HG02763 (cell line): ENCODE measurements around the gene PLEKHA6.

Experiments used
- ATAC-seq: cut with Tn5 transposase; IDR thresholded peaks from one replicate; pipeline ENCODE4 v1.9.1; 2021; ENCODE audit warnings: mild to moderate bottlenecking, moderate library complexity; ENCODE audit not compliant: unreplicated experiment

PLEKHA6 gene

GRCh38 chr1:204194080-204194479 is 165.6 kb downstream of the PLEKHA6 start:
- ATAC-seq: no peak

GRCh38 chr1:204192589-204193352 is 167.0 kb downstream of the PLEKHA6 start:
- ATAC-seq: no peak

GRCh38 chr1:204192046-204192445 is 167.7 kb downstream of the PLEKHA6 start:
- ATAC-seq: no peak

GRCh38 chr1:204191456-204191855 is 168.3 kb downstream of the PLEKHA6 start:
- no peak for ATAC-seq

- ATAC-seq: no peak
Observed at GRCh38 chr1:204190212-204191211, 169.2 kb downstream of the PLEKHA6 start.

- ATAC-seq: no peak
Observed at GRCh38 chr1:204188959-204189639, 170.6 kb downstream of the PLEKHA6 start.

GRCh38 chr1:204186597-204186996 is 173.1 kb downstream of the PLEKHA6 start:
- ATAC-seq: no peak

- ATAC-seq: no peak
Observed at GRCh38 chr1:204181116-204181515, 178.6 kb downstream of the PLEKHA6 start.

- ATAC-seq: no peak
Observed at GRCh38 chr1:204180133-204180532, 179.6 kb downstream of the PLEKHA6 start.

- no peak for ATAC-seq
Observed at GRCh38 chr1:204178487-204179281, 181.0 kb downstream of the PLEKHA6 start.

GRCh38 chr1:204177133-204177532 is 182.6 kb downstream of the PLEKHA6 start:
- ATAC-seq: no peak

- no peak for ATAC-seq
Observed at GRCh38 chr1:204176049-204176448, 183.7 kb downstream of the PLEKHA6 start.

GRCh38 chr1:204174958-204175357 is 184.8 kb downstream of the PLEKHA6 start:
- no peak for ATAC-seq

GRCh38 chr1:204172404-204173029 is 187.2 kb downstream of the PLEKHA6 start:
- no peak for ATAC-seq

- no peak for ATAC-seq
Observed at GRCh38 chr1:204171751-204172178, 188.0 kb downstream of the PLEKHA6 start.

- ATAC-seq: no peak
Observed at GRCh38 chr1:204170494-204171155, 189.1 kb downstream of the PLEKHA6 start.

GRCh38 chr1:204169858-204170257 is 189.9 kb downstream of the PLEKHA6 start:
- no peak for ATAC-seq
